ENCODE data around the gene SDSL.

Gene SDSL, protein sequence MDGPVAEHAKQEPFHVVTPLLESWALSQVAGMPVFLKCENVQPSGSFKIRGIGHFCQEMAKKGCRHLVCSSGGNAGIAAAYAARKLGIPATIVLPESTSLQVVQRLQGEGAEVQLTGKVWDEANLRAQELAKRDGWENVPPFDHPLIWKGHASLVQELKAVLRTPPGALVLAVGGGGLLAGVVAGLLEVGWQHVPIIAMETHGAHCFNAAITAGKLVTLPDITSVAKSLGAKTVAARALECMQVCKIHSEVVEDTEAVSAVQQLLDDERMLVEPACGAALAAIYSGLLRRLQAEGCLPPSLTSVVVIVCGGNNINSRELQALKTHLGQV
- total RNA-seq: 0 to 0.14 reads per million in 2 donors

DNA sequence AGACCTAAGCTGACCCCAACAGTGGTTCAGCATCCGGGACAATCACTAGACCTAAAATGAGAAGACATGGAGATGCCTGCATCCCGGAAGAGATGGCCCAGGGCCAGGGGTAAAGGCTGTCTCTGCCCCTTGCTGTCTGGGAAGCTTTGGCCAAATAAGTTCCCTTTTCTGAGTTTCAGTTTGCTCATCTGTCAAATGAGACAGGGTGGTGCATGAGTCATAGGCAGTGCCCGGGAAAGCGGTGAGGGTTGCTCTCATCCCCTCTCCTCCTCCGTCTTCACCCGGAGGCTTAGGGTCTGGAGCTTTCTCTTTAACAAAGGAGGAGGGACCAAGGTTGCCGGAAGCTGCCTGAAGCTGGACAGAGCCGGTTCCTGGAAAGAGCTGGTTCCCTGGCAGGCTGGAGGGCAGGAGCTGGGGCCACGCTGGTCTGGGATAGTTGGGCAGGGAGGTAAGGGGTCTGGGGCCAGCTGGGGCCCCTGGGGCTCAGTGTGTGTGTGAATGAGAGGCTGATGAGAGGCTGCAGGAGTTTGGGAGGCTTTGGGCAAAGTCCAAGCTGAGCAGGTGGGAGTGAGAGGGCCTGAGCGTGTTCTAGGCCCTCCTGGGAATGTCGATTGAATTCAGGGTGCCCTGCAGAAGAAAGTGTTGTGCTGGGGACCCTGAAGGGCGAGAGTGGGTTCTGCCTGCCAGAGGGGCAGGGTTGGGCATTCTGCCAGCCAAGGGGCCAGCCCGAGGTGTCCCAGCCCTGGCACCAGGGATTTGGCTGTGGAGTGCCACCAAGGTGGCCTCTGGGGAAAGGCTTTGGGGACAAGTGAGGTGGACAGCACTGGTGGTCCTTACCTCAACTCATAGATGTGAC lies at the start of gene SDSL:
TSS of gene SDSL (plus strand) at position 351 of the 856 bp plus-strand sequence. CDS start 5,603 bp downstream, outside the sequence.
- no peak for DNase-seq

DNA sequence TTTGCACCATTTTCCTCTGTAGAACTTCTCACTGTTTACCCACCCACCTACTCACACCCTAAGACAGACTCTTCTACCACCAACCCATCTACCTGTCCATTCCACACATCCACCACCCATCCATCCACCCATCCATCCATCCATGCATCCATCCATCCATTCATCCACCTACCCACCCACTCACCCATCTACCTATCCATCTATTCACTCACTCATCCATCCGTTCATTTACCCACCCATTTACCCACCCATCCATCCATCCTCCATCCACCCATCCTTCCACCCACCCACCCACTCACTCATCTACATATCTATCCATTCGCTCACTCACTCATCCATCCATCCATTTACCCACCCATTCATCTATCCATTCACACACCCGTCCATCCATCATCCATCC lies 48.7 kb upstream of the SDSL start:
- DNase-seq: no peak

DNA sequence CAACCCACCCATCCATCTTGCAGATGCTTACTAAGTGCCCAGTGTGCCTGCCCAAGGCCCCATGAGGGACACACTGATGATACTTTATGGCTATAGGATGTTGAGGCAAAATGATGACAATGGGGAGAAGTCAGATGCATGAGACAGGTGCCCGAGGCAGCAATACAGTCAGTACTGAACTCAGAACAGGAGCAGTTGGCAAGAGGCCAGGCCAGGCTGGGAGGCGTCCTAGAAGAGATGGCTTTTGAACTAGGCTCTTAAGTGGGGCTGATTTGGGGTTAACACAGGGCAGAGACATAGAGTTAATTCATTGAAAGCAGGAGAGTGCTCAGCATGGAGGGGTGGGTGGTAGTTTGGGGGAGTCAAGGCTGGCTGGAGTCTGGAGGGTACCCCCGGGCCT lies 48.2 kb upstream of the SDSL start:
- no peak for DNase-seq

DNA sequence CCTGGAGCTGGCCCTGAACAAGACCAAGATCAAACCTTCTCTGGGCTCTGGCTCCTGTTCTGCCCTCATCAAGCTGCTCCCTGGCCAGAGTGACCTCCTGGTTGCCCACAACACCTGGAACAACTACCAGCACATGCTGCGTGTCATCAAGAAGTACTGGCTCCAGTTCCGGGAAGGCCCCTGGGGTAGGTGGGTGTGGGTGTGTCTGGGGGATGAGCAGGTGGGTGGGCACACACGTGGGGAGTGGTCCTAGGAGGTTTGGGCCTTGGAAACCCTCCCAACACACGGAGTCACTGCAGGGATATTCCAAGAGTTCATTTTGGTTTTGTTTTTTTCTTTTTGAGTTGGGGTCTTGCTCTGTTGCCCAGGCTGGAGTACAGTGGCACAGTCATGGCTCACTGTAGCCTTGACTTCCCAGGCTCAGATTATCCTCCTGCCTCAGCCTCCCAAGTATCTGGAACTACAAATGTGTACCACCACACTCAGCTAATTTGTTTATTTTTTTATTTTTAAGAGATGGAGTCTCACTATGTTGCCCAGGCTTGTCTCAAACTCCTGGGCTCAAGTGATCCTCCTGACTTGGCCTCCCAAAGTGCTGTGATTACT lies 47.3 kb upstream of the SDSL start:
- DNase-seq: no peak

DNA sequence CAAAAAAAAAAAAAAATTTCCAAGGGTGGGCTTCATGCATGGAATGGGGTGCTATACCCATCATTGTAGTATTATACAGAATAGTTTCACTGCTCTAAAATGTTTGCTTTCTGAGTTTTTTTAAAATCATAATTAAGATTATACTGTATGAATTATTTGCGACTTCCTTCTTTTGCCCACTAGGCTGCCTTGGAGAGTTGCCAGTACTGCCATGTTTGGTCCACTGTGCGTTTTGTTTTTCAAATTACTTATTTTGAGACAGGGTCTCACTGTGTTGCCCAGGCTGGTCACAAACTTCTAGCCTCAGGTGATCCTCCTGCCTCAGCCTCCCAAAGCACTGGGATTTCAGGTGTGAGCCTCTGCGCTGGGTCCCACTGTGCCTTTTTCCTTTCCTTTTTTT lies 43.9 kb upstream of the SDSL start:
- DNase-seq: no peak

DNA sequence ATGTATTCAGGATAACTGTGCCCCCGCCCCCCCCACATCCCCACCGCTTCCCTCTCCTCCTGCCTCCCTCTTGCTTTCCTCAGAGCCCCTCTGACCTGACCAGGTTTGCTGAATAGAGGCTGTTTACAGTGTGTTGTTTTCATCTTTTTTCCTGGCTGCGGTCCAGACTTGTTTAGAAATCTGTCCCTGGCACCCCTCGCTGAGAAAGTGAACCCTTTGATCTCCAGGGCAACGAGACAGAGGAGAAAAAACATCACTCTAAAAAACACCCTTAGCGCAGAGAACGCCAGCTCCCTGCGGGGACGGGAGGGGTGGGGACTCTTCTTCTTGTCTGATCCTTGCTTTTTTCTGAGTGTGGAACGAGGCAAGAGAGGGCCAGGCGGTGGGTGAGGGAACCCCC lies 41.0 kb upstream of the SDSL start:
- no peak for DNase-seq

DNA sequence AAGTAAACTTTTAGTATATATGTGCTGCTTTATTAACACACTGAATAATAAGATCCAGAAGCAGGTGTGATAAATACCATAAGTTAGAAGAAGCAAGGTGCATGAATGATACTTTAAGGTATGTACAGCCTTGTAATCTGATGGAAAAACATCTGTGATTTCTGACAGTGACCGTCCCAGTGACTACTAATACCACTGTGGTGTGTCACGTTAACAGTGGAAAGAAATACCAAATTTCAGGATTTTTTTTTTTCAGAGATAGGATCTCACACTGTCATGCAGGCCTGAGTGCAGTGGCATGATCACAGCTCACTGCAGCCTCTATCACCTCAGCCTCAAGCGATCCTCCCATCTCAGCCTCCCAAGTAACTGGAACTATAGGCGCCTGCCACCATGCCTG lies 40.0 kb upstream of the SDSL start:
- no peak for DNase-seq

DNA sequence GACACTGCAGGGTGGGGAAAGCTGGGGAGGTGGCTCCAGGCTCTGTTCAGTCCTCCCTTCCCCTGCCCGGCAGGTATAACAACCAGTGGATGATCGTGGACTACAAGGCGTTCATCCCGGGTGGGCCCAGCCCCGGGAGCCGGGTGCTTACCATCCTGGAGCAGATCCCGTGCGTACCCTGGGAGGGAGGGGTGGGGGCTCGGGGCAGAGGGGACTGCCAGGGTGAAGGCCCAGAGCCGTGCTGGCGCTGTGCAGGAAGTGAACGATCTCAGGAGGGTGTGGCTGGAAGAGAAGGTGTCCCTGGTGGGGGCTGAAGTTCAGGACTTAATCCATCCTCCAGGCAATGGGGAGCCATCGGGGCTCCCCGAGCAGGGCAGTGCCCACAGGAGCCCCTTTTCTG lies 37.4 kb upstream of the SDSL start:
- no peak for DNase-seq

DNA sequence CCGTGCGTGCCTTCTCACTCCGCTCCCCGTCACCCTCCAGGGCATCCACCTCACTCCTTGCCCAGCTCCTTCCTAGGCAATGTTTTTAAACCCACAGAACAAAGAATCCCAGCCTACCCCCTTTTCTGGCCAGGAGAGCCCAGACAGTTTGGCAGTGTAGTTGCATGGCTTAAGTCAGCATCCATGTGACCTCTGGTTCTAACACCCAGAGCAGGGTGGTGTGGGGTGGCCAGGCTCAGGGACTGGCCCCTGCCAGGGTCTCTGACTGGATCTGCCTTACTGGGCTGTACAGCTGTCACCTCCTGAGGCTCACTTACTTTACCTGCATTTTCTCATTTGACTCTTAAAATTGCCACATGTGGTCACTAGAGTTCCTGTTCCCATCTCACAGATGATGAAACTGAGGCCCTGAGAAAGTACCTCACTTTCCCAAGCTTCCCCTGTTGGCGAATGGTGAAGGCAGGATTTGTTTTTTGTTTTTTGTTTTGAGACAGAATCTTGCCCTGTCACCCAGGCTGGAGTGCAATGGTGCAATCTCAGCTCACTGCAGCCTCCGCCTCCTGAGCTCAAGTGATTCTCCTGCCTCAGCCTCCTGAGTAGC lies 36.8 kb upstream of the SDSL start:
- no peak for DNase-seq

DNA sequence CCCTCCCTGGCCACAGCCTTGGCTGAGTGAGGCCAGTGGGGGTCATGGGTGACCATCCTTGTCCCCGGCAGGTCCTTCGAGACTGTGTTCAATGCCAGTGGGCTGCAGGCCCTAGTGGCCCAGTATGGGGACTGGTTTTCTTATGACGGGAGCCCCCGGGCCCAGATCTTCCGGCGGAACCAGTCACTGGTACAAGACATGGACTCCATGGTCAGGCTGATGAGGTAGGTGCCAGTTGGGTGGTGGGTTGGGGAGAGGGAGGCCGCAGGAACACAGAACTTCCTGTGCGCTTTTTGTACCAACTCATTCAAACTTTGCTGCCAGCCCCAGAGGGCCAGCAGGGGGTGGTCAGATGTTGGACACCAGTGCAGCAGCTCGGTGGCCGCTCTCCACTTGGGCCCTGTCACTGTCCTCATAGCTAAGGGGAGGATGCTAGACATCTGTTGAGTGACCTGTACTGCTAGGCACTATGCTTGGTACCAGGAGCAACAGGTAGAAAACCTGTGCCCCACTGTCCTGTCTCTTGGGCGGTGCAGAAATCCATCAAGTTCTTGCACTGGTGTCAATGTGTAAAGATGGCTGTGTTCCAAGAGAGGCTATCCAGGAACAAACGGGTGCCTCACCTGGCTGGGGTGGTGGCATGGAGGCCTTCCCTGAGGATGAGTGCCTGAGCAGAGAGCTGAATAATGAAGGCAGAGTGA lies 35.2 kb upstream of the SDSL start:
- no peak for DNase-seq

DNA sequence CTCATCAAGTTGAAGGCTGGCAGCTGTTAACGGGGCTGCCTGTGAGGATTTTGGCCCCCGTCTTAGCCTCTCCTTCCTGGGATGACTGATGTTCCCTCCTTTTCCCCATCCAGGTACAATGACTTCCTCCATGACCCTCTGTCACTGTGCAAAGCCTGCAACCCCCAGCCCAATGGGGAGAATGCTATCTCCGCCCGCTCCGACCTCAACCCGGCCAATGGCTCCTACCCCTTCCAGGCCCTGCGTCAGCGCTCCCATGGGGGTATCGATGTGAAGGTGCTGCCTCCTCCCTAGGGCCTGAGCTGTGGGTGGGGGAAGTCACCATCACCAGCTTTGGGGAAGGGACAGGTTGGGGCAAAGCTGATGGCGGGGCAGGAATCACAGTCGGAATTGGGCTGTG lies 34.5 kb upstream of the SDSL start:
- no peak for DNase-seq

DNA sequence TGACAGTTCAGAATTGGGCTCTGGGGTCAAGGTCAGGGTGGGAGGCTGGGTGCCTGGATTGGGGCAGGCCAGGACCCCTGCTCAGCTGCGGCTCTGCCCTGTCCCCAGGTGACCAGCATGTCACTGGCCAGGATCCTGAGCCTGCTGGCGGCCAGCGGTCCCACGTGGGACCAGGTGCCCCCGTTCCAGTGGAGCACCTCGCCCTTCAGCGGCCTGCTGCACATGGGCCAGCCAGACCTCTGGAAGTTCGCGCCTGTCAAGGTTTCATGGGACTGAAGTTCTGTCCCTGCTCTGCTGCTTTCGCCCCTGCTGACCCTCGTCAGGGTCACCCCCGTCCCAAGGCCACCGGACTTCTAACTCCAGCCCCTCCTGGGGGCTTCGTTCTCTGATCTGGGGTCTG lies 33.8 kb upstream of the SDSL start:
- DNase-seq: no peak

DNA sequence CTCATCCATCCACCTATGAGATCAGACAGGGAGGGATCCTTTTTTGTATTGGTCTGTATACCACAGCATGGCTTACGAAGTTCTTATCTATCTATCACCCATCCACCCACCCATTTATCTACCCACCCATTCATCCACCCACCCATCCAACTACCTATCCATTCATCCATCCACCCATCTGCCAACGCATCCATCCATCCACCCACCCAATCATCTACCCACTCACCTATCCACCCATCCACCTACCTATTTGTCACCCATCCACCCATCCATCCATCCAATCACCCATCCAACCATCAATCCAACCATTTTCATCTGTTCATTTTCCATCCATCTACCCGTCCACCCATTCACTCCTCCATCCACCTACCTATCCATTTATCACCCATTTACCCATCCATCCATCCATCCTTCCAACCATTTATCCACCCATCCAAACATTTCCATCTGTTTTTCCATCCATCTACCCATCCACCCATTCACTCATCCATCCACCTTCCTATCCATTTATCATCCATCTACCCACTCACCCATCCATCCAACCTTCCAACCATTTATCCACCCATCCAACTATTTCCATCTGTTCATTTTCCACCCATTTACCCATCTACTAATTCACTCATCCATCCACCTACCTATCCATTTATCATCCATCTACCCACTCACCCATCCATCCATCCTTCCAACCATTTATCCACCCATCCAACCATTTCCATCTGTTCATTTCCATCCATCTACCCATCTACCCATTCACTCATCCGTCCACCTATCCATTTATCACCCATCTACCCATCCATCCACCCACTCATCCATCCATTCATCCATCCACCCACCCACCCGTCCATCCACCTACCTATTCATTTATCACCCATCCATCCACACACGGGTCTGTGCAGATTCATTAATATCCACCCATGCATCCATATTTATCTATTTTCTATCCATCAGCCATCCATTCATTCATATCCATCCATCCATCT lies 31.8 kb upstream of the SDSL start:
- DNase-seq: no peak

DNA sequence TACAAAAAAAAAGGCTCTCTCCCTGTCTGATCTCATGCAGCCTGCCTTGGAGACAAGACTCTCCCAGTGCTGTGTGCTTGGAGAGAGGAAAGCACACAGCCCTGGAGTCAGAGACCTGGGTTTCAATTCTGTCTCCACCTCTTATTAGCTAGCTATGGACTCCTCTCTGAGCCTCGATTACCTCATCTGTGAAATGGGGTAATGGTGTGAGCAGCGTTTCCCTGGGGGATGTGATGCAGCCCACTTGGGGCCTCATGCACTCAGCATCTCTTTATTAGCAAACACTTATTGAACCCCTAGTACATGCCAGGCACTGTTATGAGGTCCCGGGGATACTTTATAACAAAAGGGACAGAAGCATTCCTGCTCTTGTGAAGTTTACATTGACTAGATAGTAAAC lies 31.0 kb upstream of the SDSL start:
- DNase-seq: no peak

DNA sequence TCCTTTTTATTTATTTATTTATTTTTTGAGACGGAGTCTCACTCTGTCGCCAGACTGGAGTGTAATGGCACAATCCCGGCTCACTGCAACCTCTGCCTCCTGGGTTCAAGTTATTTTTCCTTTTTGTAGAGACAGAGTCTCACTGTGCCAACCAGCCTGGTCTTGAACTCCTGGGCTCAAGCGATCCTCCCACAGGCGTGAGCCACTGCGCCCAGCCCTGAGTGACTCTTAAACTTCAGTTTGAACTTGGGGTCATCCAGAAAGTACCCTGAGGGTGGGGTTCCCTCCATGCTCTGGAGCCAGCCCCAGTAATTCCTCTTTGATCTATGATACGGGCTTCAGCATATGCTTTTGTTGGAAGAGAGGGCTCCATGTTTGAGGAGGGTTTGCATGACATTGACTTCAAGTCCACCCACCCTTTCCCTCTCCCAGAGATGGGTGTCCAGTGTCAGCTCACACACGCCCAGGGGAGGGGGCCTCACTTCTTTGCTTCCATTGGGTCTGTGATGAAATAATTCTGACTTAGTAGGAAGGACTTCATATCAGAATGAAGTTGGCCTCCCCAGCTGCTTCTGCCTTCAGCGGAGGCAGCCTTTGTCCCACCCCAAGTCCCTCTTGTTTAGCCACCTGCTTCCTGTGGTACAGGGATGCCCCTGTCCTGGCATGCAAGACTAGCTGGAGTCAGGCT lies 30.4 kb upstream of the SDSL start:
- DNase-seq: no peak

DNA sequence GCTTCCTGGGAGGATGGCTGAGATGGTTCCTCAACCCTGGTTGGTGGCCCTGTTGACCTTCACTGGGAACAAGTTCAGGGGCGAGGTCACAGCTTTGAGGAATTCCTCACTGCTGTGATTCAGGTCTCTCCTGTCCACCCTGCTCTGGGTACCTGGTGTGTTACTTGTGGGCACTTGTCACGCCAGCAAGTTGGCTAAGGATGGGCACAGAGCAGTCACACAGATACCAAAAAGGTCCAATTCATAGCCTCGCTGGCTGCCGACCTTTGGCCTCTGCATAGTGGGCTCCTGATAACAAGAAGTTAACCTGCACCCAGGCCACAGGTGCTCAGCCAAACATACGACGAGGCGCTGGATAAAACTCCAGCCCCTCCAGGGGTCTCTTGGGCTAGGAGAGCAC lies 29.7 kb upstream of the SDSL start:
- DNase-seq: no peak

DNA sequence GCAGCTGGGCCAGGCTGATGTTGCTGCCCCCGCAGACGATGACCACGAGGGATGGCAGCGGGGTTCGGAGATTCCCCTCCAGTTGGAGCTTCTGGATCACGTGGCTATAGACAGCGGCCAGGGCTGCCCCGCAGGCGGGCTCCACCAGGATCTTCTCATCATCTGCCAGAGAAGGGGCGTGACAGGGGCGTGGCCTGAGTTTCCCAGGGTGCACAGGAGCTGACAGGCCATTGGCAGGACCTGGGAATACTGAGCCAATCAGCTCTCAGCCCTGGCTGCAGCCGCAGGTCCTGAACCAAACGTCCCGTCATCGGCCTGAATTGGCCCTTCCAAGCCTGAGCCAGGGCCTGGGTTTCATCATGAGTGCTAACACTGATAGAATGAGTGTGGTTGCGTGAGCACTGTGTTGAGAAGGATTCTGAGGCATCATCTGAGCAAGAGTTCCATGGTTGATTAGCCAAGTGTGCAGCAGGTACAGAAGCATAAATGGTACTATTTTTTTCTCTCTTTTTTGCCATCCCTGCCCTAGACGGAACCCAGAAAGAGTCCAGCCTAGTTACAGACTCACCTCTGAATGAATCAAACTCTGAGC lies 29.1 kb upstream of the SDSL start:
- no peak for DNase-seq

DNA sequence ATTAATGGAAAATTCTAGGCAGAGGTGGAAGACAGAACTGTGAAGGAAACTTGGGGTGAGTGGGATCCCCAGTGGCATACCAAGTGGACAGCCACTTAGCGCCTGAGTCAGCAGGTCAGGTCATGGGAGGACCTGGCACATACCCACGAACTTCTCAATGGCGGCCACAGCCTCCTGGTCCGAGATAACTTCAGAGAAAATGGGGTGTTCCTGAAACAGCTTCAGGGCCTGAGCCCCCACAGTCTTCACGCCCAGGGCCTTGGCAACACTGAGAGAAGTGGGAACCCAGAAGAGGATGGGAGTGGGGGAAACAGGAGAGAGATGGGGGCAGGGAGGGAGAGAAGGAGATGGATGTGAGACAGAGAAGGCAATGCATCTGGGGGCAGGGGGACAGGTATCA lies 28.4 kb upstream of the SDSL start:
- no peak for DNase-seq

DNA sequence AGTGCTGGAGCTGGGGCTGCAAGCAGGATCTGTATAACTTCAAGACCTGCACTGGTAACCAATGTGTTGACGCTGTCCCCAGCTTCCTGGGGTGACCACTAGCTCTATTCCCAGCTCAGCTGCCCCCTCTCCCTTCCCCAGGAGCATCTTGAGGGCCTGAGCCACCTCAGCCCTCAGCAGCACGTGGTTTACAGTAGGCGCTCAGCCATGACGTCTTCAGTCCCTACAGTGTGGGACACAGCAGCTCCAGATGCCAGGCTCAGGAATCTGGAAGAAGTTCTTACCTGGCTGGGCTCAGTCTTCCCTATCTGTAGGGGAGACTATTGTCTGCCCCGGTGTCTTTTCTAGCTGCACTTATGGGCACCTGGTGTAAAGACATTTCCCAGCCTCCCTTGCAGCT lies 27.1 kb upstream of the SDSL start:
- no peak for DNase-seq

DNA sequence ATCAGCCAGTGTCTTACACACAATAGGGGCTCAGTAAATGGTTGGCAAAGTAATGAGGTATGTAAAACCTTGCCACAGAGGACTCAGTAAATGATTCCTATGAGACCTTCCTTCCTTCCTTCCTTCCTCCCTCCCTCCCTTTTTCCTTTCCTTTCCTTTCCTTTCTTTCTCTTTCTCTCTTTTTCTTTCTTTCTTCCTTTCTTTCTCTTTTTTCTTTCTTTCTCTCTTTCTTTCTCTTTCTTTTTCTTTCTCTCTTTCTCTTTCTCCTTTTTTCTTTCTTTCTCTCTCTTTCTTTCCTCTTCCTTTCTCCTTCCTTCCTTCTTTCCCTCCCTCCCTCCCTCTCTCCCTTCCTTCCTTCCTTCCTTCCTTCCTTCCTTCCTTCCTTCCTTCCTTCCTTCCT lies 26.0 kb upstream of the SDSL start:
- DNase-seq: no peak
